Common myeloid progenitor, CD34-positive (primary cell): ENCODE results near the gene DIAPH1.

Experiments
- CTCF ChIA-PET: fragments of 350-600 bp; sonication (Branson Sonifier 250); formaldehyde crosslinking; loops from one replicate; lab custom pipeline; 2021; ENCODE audit warnings: antibody characterized with exemption; lab: Charles Lee
- POLR2A ChIA-PET: fragments of 350-600 bp; sonication (Branson Sonifier 250); formaldehyde crosslinking; loops from one replicate; lab custom pipeline; 2021; ENCODE audit warnings: antibody characterized with exemption; lab: Charles Lee
- DNase-seq, 3 donors: peaks; one replicate each; pipeline versions ENCODE4 v3.0.0 to v3.0.0-alpha.2; 2013
- H3K27ac ChIP-seq, 2 experiments: 1 replicate in 1 of 2; 2 replicates in 1 of 2; pipeline ENCODE4 v1.7.0; 2013; ENCODE audit warnings: inconsistent platforms in 2 of 2, low read length in 2 of 2, mild to moderate bottlenecking in 2 of 2, low read depth in 1 of 2, moderate library complexity in 1 of 2; ENCODE audit not compliant: severe bottlenecking in 2 of 2, insufficient read depth in 1 of 2, poor library complexity in 1 of 2
- H3K27me3 ChIP-seq, 5 experiments: replicated peaks in 2 of 5; 1 replicate in 3 of 5; 2 replicates in 2 of 5; pipeline versions ENCODE4 v1.6.1 to v1.7.0; 2013; ENCODE audit warnings: low read length in 4 of 5, mild to moderate bottlenecking in 2 of 5, moderate library complexity in 2 of 5, inconsistent platforms in 1 of 5; ENCODE audit not compliant: insufficient read depth in 5 of 5, control insufficient read depth in 4 of 5
- H3K36me3 ChIP-seq, 4 experiments: 1 replicate in 2 of 4; 2 replicates in 2 of 4; pipeline versions ENCODE4 v1.6.1 to v1.7.0; 2013; ENCODE audit warnings: low read length in 3 of 4, control low read depth in 1 of 4, mild to moderate bottlenecking in 1 of 4; ENCODE audit not compliant: control insufficient read depth in 4 of 4, insufficient read depth in 4 of 4
- H3K4me1 ChIP-seq, 4 experiments: 1 replicate in 3 of 4; 2 replicates in 1 of 4; pipeline versions ENCODE4 v1.6.1 to v1.7.1; 2013; ENCODE audit warnings: low read length in 3 of 4, mild to moderate bottlenecking in 3 of 4, control low read depth in 1 of 4, inconsistent platforms in 1 of 4, moderate library complexity in 1 of 4; ENCODE audit not compliant: control insufficient read depth in 4 of 4, insufficient read depth in 4 of 4; ENCODE audit errors: control extremely low read depth in 1 of 4
- H3K4me3 ChIP-seq, 7 experiments: 1 replicate in 4 of 7; 2 replicates in 3 of 7; pipeline versions ENCODE4 v1.5.1 to v1.7.0; 2013; ENCODE audit warnings: mild to moderate bottlenecking in 7 of 7, low read length in 6 of 7, moderate library complexity in 6 of 7, inconsistent platforms in 2 of 7, low read depth in 2 of 7, control low read depth in 1 of 7; ENCODE audit not compliant: insufficient read depth in 4 of 7, control insufficient read depth in 1 of 7; ENCODE audit errors: extremely low read depth in 1 of 7
- H3K9me3 ChIP-seq, 5 experiments: 1 replicate in 4 of 5; 2 replicates in 1 of 5; pipeline versions ENCODE4 v1.6.1 to v1.7.1; 2013; ENCODE audit warnings: low read length in 4 of 5, mild to moderate bottlenecking in 2 of 5, inconsistent platforms in 1 of 5, low read depth in 1 of 5, moderate library complexity in 1 of 5; ENCODE audit not compliant: control insufficient read depth in 4 of 5, insufficient read depth in 2 of 5; ENCODE audit errors: control extremely low read depth in 1 of 5
- WGBS: methylation state at CpG from one replicate; pipeline ENCODE4 v1.1.5; 2013; ENCODE audit not compliant: insufficient coverage; 5-methylcytosine and 5-hydroxymethylcytosine counted together

The DIAPH1 gene

DNA sequence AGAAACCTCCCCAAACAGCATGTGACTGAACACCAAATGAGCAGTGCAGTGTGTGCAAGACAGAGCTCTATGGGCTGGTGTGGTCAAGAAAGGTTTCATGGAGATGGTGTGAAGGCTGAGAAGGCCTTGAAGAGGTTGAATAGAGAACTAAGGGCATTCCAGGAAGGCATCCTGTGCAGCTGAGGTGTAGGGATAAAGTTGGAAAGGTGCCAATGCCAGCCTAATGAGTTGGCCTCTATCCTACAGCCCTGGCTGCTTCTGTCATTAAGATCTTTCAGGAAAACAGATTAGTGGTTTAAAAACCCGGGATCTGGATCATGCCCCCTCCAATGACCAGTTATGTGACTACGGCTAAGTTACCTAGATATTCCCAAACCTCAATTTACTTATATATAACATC is 13.8 kb upstream of the DIAPH1 start:
- H3K36me3 ChIP-seq = peaks cover 21 to 49% (median 29%) of the 10 kb centered on the region in 4 experiments
- WGBS = no CpG with 5 or more reads among the region's 2 CpGs

DNA sequence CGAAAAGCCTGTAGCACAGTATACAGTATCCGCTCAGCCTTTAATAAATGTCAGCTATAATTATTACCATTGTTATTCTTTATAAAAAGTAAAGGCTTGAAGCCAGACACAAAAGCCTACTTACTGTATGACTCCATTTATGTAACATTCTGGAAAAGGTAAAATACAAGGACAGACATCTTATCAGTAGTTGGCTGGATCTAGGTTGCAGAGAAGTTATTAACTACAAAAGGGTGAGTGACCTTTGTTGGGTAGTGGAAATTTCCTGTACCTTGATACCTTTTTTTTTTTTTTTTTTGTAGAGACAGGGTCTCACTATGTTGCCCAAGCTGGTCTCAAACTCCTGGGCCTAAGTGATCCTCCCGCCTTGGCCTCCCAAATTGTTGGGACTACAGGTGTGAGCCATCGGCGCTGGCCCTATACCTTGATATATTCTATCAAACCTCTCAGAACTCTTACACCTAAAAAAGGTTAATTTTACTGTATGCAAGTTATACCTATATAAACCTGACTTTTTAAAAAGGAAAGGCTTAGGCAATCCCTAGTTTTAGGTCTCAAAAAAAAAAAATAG is 11.9 kb upstream of the DIAPH1 start:
- Histone ChIP-seq H3K4me3 (no peak overlapping the region), H3K36me3 (peaks cover 21 to 63% (median 39%) of the 10 kb centered on the region in 4 experiments), H3K27ac (no peak overlapping the region), H3K27me3 (no peaks in the 10 kb centered on the region), H3K4me1 (peaks cover 0 to 18% (median 8%) of the 10 kb centered on the region in 4 experiments), H3K9me3 (no peaks in the 10 kb centered on the region)
- no peak for DNase-seq
- ChIA-PET CTCF (interaction anchor here (0.9 to 11.2 kb wide), 7 partner anchors 10 to 67 kb away, joined by 3 to 101 read pairs (median 4); partner anchors contain the start of gene DIAPH1), POLR2A (no interaction called here)
- WGBS = no CpG with 5 or more reads among the region's 5 CpGs

More for the DNA sequence above, 13.8 kb upstream of the DIAPH1 start:
- ChIA-PET POLR2A (no interaction called here), CTCF (interaction anchor here (0.8 to 11.2 kb wide), 6 partner anchors 12 to 122 kb away, joined by 3 to 101 read pairs (median 3); partner anchors contain the start of gene DIAPH1)
- Histone ChIP-seq H3K4me3 (no peak overlapping the region), H3K9me3 (no peaks in the 10 kb centered on the region), H3K27ac (no peak overlapping the region), H3K27me3 (no peaks in the 10 kb centered on the region), H3K4me1 (peaks cover 4 to 33% (median 23%) of the 10 kb centered on the region in 4 experiments)
- no peak for DNase-seq

DNA sequence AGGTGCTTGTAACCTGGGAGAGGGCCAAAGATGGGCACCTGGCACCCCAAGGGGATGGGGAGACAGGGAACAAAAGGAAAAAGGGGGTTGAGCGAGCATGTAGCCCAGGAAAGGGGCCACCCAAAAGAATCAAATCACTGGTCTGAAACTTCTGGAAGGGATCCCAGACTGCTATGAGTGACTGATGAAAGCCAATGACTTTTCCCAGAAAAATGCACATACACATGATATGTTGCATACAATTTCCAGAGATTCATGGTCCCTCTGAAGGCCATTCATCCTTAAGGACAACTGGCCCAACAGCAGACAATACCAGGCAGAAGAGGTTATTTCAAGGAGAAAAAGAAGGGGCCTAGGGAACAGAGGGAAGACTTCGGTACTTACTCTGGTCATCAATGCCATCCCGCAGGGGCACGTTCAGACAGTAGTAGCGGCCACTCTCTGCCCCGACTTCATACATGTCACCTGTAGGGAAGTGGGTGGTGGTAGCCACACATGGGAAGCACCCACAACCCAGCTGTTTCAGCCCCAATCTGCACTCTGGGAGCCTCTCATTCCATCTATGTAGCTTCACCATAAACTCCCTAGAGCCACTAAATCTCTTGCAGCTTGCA is 9.5 kb upstream of the DIAPH1 start:
- H3K36me3 ChIP-seq = peaks cover 23 to 74% (median 50%) of the 10 kb centered on the region in 4 experiments
- no peaks in the 10 kb centered on the region for H3K9me3 ChIP-seq
- DNase-seq = no peak
- 96% methylated on average over 5 of the region's 6 CpGs for WGBS
- CTCF ChIA-PET = interaction anchor here (4.0 to 11.2 kb wide), 2 partner anchors 8 to 37 kb away, joined by 23 to 101 read pairs; partner anchors contain the start of gene DIAPH1
- no peak overlapping the region for H3K27ac ChIP-seq
- H3K27me3 ChIP-seq = no peaks in the 10 kb centered on the region
- POLR2A ChIA-PET = no interaction called here
- H3K4me1 ChIP-seq = peaks cover 0 to 5% (median 0%) of the 10 kb centered on the region in 4 experiments
- H3K4me3 ChIP-seq = no peak overlapping the region

DNA sequence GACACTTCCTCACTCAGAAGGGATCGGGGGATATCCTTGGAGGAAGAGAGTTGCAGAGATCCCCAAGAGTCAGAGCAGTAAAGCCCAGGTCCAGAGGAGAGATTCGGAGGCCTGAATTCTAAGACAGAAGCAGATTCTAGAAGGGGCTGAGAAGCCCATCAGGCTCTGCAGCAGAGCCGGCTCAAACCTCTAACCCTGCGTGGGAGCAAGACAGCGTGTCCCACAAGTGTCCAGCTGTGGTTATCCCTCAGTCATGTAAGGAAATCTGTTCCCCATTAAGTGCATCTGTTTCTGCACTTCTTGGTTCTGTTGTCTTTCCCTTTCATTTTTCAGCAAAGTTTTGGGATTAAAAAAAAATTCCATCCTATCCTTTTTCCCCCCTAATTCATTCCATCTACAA is 4.8 kb upstream of the DIAPH1 start:
- no peaks in the 10 kb centered on the region for H3K27me3 ChIP-seq
- H3K27ac ChIP-seq = no peak overlapping the region
- 95% methylated on average over 5 of the region's 5 CpGs for WGBS
- H3K4me1 ChIP-seq = peaks cover 4 to 15% (median 6%) of the 10 kb centered on the region in 4 experiments
- peaks cover 16 to 65% (median 47%) of the 10 kb centered on the region in 4 experiments for H3K36me3 ChIP-seq
- ChIA-PET POLR2A (no interaction called here), CTCF (interaction anchor here (1.0 to 7.1 kb wide), 6 partner anchors 10 to 36 kb away, joined by 3 to 64 read pairs (median 4); no protein-coding TSS in a partner anchor)
- H3K9me3 ChIP-seq = no peaks in the 10 kb centered on the region
- H3K4me3 ChIP-seq = no peak overlapping the region
- no peak for DNase-seq

DNA sequence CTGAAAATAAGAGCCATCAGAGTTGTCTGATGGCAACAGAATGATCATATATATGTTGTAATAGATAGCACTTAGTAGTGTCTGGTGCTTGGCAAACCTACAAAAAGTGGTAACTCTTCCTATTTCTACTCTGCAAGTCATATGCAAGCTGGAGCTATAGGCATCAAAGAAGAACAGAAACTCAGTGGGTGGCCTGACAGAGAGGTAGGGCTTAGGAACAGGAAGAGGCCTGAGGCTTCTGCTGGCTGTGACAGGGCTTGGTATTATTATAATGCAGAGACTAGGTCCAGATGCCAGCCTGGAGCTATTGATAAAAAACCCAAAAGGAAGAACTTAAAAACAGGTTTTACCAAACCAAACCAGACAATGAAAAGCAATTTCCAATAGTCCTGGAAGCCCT is 4.4 kb upstream of the DIAPH1 start:
- no peak overlapping the region for H3K4me3 ChIP-seq
- CTCF ChIA-PET = interaction anchor here (1.0 to 7.1 kb wide), 6 partner anchors 10 to 35 kb away, joined by 3 to 64 read pairs (median 4); partner anchors contain the start of gene FCHSD1
- POLR2A ChIA-PET = no interaction called here
- no peak overlapping the region for H3K27ac ChIP-seq
- H3K9me3 ChIP-seq = no peaks in the 10 kb centered on the region
- H3K4me1 ChIP-seq = peaks cover 4 to 15% (median 6%) of the 10 kb centered on the region in 4 experiments
- no peak for DNase-seq
- H3K36me3 ChIP-seq = peaks cover 13 to 61% (median 43%) of the 10 kb centered on the region in 4 experiments
- H3K27me3 ChIP-seq = no peaks in the 10 kb centered on the region

DNA sequence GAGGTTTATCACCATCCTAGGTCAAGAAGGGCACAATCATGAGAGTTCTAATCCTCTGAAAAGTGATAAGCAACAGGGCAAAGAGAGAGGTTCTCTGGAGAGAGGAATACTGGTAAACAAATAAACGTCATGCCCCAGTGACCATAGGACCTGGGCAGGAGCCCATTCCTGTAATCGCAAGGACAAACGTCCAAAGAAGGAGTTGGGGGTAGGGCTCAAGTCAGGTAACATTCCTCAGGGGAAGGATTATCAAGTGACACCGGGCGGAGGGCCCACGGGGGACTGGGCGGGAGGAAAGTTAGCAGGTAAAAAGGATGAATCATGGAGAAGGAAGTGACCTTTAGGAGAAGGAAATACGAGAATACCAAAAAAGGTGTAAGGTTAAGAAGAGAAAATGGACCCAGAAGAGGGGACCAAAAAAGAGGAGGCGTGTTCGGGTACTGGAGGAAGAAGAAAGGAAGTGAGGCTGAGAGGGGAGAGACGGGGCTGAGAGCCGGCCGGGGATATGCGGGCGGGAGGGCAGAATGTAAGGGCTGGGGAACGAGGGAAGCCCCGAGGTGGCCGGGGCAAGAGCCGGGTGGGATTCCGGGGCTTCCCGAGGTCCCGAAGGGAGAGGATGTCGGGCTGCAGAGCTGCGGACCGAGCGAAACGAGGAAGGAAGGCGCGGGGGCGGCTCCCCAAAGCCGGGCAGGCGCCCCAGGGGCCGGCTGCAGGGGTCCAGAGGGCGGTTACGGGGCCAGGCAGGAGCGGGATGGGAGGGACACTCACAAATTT is 583 bp downstream of the DIAPH1 start:
- H3K4me1 ChIP-seq = peaks cover 24 to 42% (median 33%) of the 10 kb centered on the region in 4 experiments
- peak; percentile 50 to 81 (median 75) for DNase-seq
- CTCF ChIA-PET = interaction anchor here (1.5 to 8.7 kb wide), 10 partner anchors 11 to 50 kb away, joined by 3 to 281 read pairs (median 12); partner anchors contain the start of genes HDAC3 and RELL2
- H3K36me3 ChIP-seq = peaks cover 6 to 41% (median 18%) of the 10 kb centered on the region in 4 experiments
- POLR2A ChIA-PET = interaction anchor here (0.6 to 1.5 kb wide), 7 partner anchors 9 to 298 kb away, joined by 3 to 5 read pairs (median 3); partner anchors contain the start of genes HDAC3, RELL2 and TAF7
- WGBS = under 1% methylated on average over 36 of the region's 36 CpGs
- H3K27me3 ChIP-seq = no peaks in the 10 kb centered on the region
- peak overlapping the region; percentile 69 to 90 for H3K27ac ChIP-seq
- peak overlapping the region; percentile 72 to 95 (median 86) for H3K4me3 ChIP-seq
- no peaks in the 10 kb centered on the region for H3K9me3 ChIP-seq
